Ascending aorta (tissue), 2 donors: Measurements from ENCODE around the gene GPR84. TPM values are rescaled to one million over a fixed set of nuclear protein-coding genes. Genes with fewer than 3 reads are reported as not detected.
A peak's percentile ranks its signal among the peaks of the same experiment; 100 is the strongest.

Source experiments
- DNase-seq, 2 donors: peaks; one replicate each; pipeline ENCODE4 v3.0.0-alpha.2; 2019; ENCODE audit warnings: low spot score in 2 of 2
- H3K27ac ChIP-seq, 2 donors: fragments of 200-600 bp; sonication (generic); one replicate each; pipeline ENCODE4 v1.5.1; 2016 to 2017; ENCODE audit warnings: mild to moderate bottlenecking in 1 of 2
- H3K27me3 ChIP-seq: fragments of 200-600 bp; sonication (generic); one replicate; pipeline ENCODE4 v1.5.1; 2017
- H3K36me3 ChIP-seq, 2 donors: fragments of 200-600 bp; sonication (generic); one replicate each; pipeline ENCODE4 v1.5.1; 2016
- H3K4me1 ChIP-seq, 2 donors: fragments of 200-600 bp; sonication (generic); one replicate each; pipeline ENCODE4 v1.5.1; 2016 to 2017; ENCODE audit warnings: mild to moderate bottlenecking in 1 of 2
- H3K4me3 ChIP-seq, 2 donors: fragments of 200-600 bp; sonication (generic); one replicate each; pipeline ENCODE4 v1.5.1; 2016 to 2017; ENCODE audit warnings: mild to moderate bottlenecking in 1 of 2
- H3K9me3 ChIP-seq, 2 donors: fragments of 200-600 bp; sonication (generic); one replicate each; pipeline ENCODE4 v1.5.1; 2016
- intact Hi-C: fragments of 100-400 bp; cut with DNase I; formaldehyde crosslinking; loops from one replicate; pipeline ENCODE4 v1.15.1; 2023
- total RNA-seq: library from RNA; depleted of rRNA; stranded (reverse); fragments of >200 nt; gene quantifications from one replicate; pipeline ENCODE4 v1.1.0, GENCODE V29; 2016
- TF ChIP-seq, protein P1 (sequence below), 3 experiments: fragments of 200-600 bp in 2 of 3; fragments of 450-650 bp in 1 of 3; sonication (generic) in 2 of 3; IDR thresholded peaks; one replicate each; pipeline ENCODE4 v1.5.1; 2016 to 2019; ENCODE audit warnings: antibody characterized with exemption in 3 of 3, mild to moderate bottlenecking in 1 of 3, moderate library complexity in 1 of 3

The GPR84 gene
- total RNA-seq, 1 donor from 2014 or later, result not detected

DNA sequence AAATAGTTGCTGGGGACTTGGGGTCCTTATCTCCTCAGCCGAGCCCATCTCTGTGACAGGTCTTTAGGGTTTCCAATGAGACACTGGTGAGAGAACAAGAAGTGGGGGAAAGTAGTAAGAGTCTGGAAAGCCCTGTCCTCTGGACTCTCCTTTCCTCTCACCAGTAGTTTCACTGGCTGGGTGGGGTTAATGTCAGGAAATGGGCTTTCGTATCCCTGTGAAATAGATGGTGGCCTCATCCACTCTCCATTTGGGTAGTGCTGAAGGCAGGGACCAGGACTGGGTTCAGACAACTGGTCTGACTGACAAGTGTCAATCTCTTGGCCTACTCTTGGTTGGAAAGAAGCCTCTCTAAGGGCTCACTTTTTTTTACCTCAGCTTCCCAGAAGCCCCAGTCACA lies 12.7 kb upstream of the GPR84 start:
- peaks cover 3 to 4% of the 10 kb centered on the region in 2 donors for H3K4me1 ChIP-seq
- TF ChIP-seq, protein P1, sequence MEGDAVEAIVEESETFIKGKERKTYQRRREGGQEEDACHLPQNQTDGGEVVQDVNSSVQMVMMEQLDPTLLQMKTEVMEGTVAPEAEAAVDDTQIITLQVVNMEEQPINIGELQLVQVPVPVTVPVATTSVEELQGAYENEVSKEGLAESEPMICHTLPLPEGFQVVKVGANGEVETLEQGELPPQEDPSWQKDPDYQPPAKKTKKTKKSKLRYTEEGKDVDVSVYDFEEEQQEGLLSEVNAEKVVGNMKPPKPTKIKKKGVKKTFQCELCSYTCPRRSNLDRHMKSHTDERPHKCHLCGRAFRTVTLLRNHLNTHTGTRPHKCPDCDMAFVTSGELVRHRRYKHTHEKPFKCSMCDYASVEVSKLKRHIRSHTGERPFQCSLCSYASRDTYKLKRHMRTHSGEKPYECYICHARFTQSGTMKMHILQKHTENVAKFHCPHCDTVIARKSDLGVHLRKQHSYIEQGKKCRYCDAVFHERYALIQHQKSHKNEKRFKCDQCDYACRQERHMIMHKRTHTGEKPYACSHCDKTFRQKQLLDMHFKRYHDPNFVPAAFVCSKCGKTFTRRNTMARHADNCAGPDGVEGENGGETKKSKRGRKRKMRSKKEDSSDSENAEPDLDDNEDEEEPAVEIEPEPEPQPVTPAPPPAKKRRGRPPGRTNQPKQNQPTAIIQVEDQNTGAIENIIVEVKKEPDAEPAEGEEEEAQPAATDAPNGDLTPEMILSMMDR (IDR thresholded peaks at IDR 0.05), result no peak
- H3K36me3 ChIP-seq, result peaks cover 0 to 8% of the 10 kb centered on the region in 2 donors
- no peaks in the 10 kb centered on the region for H3K9me3 ChIP-seq
- intact Hi-C loops, result no loop called here
- no peak for DNase-seq
- H3K4me3 ChIP-seq, result no peak overlapping the region
- H3K27ac ChIP-seq, result peak overlapping the region in 1 of 2 donors; percentile 10
- no peaks in the 10 kb centered on the region for H3K27me3 ChIP-seq

- H3K9me3 ChIP-seq, result no peaks in the 10 kb centered on the region
- H3K4me3 ChIP-seq, result no peak overlapping the region
- intact Hi-C loops, result no loop called here
- TF ChIP-seq, protein P1 (IDR thresholded peaks at IDR 0.05), result no peak
- DNase-seq, result no peak
- peak overlapping the region in 1 of 2 donors; percentile 10 for H3K27ac ChIP-seq
- H3K27me3 ChIP-seq, result no peaks in the 10 kb centered on the region
- peaks cover 3 to 8% of the 10 kb centered on the region in 2 donors for H3K4me1 ChIP-seq
- peaks cover 0 to 8% of the 10 kb centered on the region in 2 donors for H3K36me3 ChIP-seq
Measured at GRCh38 chr12:54376596-54376995, 12.3 kb upstream of the GPR84 start.

GRCh38 chr12:54375259-54375579 lies 10.9 kb upstream of the GPR84 start:
- TF ChIP-seq, protein P1 (IDR thresholded peaks at IDR 0.05), result no peak
- DNase-seq, result no peak
- H3K4me1 ChIP-seq, result peaks cover 3 to 13% of the 10 kb centered on the region in 2 donors
- no peaks in the 10 kb centered on the region for H3K9me3 ChIP-seq
- no peak overlapping the region for H3K4me3 ChIP-seq
- peaks cover 0 to 8% of the 10 kb centered on the region in 2 donors for H3K36me3 ChIP-seq
- no peak overlapping the region for H3K27ac ChIP-seq
- intact Hi-C loops, result no loop called here
- H3K27me3 ChIP-seq, result no peaks in the 10 kb centered on the region

GRCh38 chr12:54374562-54375258 lies 10.4 kb upstream of the GPR84 start:
- TF ChIP-seq, protein P1 (IDR thresholded peaks at IDR 0.05), result no peak
- intact Hi-C loops, result no loop called here
- Histone ChIP-seq H3K27me3 (no peaks in the 10 kb centered on the region), H3K9me3 (no peaks in the 10 kb centered on the region), H3K4me3 (no peak overlapping the region), H3K4me1 (peaks cover 3 to 14% of the 10 kb centered on the region in 2 donors), H3K27ac (peak overlapping the region in 1 of 2 donors; percentile 36), H3K36me3 (peaks cover 0 to 8% of the 10 kb centered on the region in 2 donors)
- no peak for DNase-seq

GRCh38 chr12:54373649-54374561 lies 9.6 kb upstream of the GPR84 start:
- Histone ChIP-seq H3K27me3 (no peaks in the 10 kb centered on the region), H3K27ac (peak overlapping the region; percentile 22 to 36), H3K36me3 (peaks cover 0 to 8% of the 10 kb centered on the region in 2 donors), H3K4me3 (no peak overlapping the region), H3K4me1 (peaks cover 4 to 18% of the 10 kb centered on the region in 2 donors), H3K9me3 (no peaks in the 10 kb centered on the region)
- TF ChIP-seq, protein P1 (IDR thresholded peaks at IDR 0.05), result no peak
- DNase-seq, result no peak
- intact Hi-C loops, result no loop called here
